SH-SY5Y (cell line): Measurements from ENCODE around the gene VPS26A.

ENCODE experiments used
- GATA2 ChIP-seq: IDR thresholded peaks from 2 replicates; pipeline ENCODE4 v1.6.1; 2011; ENCODE audit warnings: mild to moderate bottlenecking, low read depth, low read length
- GATA3 ChIP-seq: IDR thresholded peaks from 2 replicates; pipeline ENCODE4 v1.6.1; 2011; ENCODE audit warnings: low read depth, mild to moderate bottlenecking, low read length, moderate library complexity

GRCh38 chr10:69100136-69100872 is 23.7 kb upstream of the VPS26A start:
- TF ChIP-seq GATA2 (no peak), GATA3 (no peak)
